ENCODE data around the gene ARID1B. TPM values are rescaled to one million over a fixed set of nuclear protein-coding genes. Genes with fewer than 3 reads are reported as not detected.
A peak's percentile ranks its signal among the peaks of the same experiment; 100 is the strongest.

ARID1B gene
- total RNA-seq, 1 donor from 2014 or later: 248 TPM

GRCh38 chr6:156976216-156977127 lies 199.3 kb downstream of the ARID1B start:
- ChIA-PET CTCF (interaction anchor here (1.4 to 2.1 kb wide), 2 partner anchors 9 to 47 kb away, joined by 3 to 5 read pairs; no protein-coding TSS in a partner anchor), POLR2A (interaction anchor here (0.7 to 2.3 kb wide), 6 partner anchors 8 to 1765 kb away, joined by 3 to 8 read pairs (median 3); no protein-coding TSS in a partner anchor)
- Mint-ChIP-seq H3K27me3 (no peaks in the 10 kb centered on the region), H3K4me1 (peaks cover 94% of the 10 kb centered on the region), H3K9me3 (no peaks in the 10 kb centered on the region), H3K27ac (peak overlapping the region; percentile 84), H3K4me3 (peak overlapping the region; percentile 79), H3K36me3 (ENCODE audit: low read depth) (no peaks in the 10 kb centered on the region)
- no peak for DNase-seq
- intact Hi-C loops (cut with micrococcal nuclease): loop anchor here (1.0 to 5.0 kb wide), 3 partner anchors 9 to 179 kb away; no protein-coding TSS in a partner anchor
- no peak for TF ChIP-seq CTCF (IDR thresholded peaks at IDR 0.05)
- peak; percentile 69 for ATAC-seq (ENCODE audit: low read depth)

- no peaks in the 10 kb centered on the region for H3K27me3 Mint-ChIP-seq
- no peak for TF ChIP-seq CTCF (IDR thresholded peaks at IDR 0.05)
- ATAC-seq (ENCODE audit: low read depth): no peak
- no peaks in the 10 kb centered on the region for H3K36me3 Mint-ChIP-seq (ENCODE audit: low read depth)
- H3K9me3 Mint-ChIP-seq: no peaks in the 10 kb centered on the region
- H3K27ac Mint-ChIP-seq: peak overlapping the region; percentile 68
- no peak for DNase-seq
- H3K4me1 Mint-ChIP-seq: peaks cover 95% of the 10 kb centered on the region
- POLR2A ChIA-PET: interaction anchor here (1.0 to 2.3 kb wide), 3 partner anchors 9 to 43 kb away, joined by 3 to 8 read pairs (median 3); no protein-coding TSS in a partner anchor
- CTCF ChIA-PET: interaction anchor here (2.1 kb wide), 1 partner anchor 8 kb away, joined by 5 read pairs; no protein-coding TSS in a partner anchor
- intact Hi-C loops (cut with micrococcal nuclease): loop anchor here (2.0 to 5.0 kb wide), 2 partner anchors 43 to 180 kb away; no protein-coding TSS in a partner anchor
- H3K4me3 Mint-ChIP-seq: peak overlapping the region; percentile 12
Measured at GRCh38 chr6:156977527-156978291, 200.5 kb downstream of the ARID1B start.

GRCh38 chr6:156978948-156979347 lies 201.8 kb downstream of the ARID1B start:
- peak overlapping the region; percentile 2 for H3K27ac Mint-ChIP-seq
- ChIA-PET CTCF (no interaction called here), POLR2A (interaction anchor here (0.9 to 1.4 kb wide), 2 partner anchors 9 to 43 kb away, joined by 3 to 4 read pairs; no protein-coding TSS in a partner anchor)
- H3K4me3 Mint-ChIP-seq: no peak overlapping the region
- no peaks in the 10 kb centered on the region for H3K9me3 Mint-ChIP-seq
- DNase-seq: no peak
- intact Hi-C loops (cut with micrococcal nuclease): loop anchor here (5.0 kb wide), 1 partner anchor 182 kb away; no protein-coding TSS in a partner anchor
- TF ChIP-seq CTCF (IDR thresholded peaks at IDR 0.05): no peak
- ATAC-seq (ENCODE audit: low read depth): no peak
- H3K27me3 Mint-ChIP-seq: no peaks in the 10 kb centered on the region
- peaks cover 96% of the 10 kb centered on the region for H3K4me1 Mint-ChIP-seq
- H3K36me3 Mint-ChIP-seq (ENCODE audit: low read depth): no peaks in the 10 kb centered on the region

- ChIA-PET CTCF (no interaction called here), POLR2A (no interaction called here)
- Mint-ChIP-seq H3K4me1 (peaks cover 98% of the 10 kb centered on the region), H3K36me3 (ENCODE audit: low read depth) (no peaks in the 10 kb centered on the region), H3K9me3 (no peaks in the 10 kb centered on the region), H3K27me3 (no peaks in the 10 kb centered on the region), H3K4me3 (no peak overlapping the region), H3K27ac (no peak overlapping the region)
- no peak for TF ChIP-seq CTCF (IDR thresholded peaks at IDR 0.05)
- ATAC-seq (ENCODE audit: low read depth) (no peak), DNase-seq (no peak)
- intact Hi-C loops (cut with micrococcal nuclease): no loop called here
Measured at GRCh38 chr6:156980515-156980914, 203.3 kb downstream of the ARID1B start.
